ENCODE measurements around the gene MISP3. TPM values are rescaled to one million over a fixed set of nuclear protein-coding genes. Genes with fewer than 3 reads are reported as not detected.

MISP3 gene
- polyA plus RNA-seq, 1 donor from 2014 or later, result 8.2 TPM

DNA sequence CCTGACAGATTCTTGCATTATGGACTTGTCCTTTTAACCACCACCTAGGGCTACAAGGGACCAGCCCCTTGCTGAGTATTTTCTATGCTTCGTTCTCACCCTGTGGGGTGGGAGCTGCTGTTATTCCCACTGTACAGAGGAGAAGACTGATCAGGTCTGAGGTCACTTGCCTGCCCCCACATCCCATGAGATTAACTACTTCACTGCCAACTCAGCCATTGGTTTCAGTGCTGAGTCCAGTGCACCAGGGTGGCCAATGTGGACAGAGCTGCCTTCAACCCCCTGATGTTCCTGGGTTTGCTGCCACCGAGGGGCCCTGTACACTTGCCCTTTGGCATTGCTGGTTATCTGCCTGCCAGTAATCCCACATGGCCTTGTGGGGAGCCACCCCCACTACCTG, 38.1 kb downstream of the MISP3 start:
- Histone ChIP-seq H3K27ac (ENCODE audit: low read length) (no peak overlapping the region), H3K9me3 (ENCODE audit: low read length) (no peaks in the 10 kb centered on the region), H4K20me1 (ENCODE audit: insufficient read depth) (no peaks in the 10 kb centered on the region)

DNA sequence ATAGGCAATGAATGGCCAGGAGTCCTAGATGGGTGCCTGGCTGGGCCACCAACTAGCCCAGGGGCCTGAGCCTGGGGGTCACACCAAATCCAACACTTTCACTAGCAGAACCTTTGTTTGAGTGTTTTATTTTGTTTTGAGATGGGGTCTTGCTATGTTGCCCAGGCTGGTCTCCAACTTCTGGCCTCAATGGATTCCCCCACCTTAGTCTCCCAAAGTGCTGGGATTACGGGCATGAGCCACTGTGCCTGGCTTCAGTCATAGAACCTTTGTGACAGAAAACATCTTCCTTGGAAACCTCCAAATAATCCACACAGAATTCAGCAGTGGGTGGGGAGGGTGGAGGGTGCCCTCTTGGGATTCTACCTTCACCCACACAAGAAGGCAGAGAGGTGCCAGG, 38.9 kb downstream of the MISP3 start:
- H4K20me1 ChIP-seq (ENCODE audit: insufficient read depth), result no peaks in the 10 kb centered on the region
- H3K36me3 ChIP-seq (ENCODE audit: insufficient read depth, low read length), result no peaks in the 10 kb centered on the region
- H3K9me3 ChIP-seq (ENCODE audit: low read length), result no peaks in the 10 kb centered on the region
- peaks cover 22% of the 10 kb centered on the region for H3K79me2 ChIP-seq (replicated peaks; ENCODE audit: insufficient read depth, low read length)
- H3F3A ChIP-seq (ENCODE audit: insufficient read depth, low read length, poor library complexity, severe bottlenecking), result no peaks in the 10 kb centered on the region
- no peaks in the 10 kb centered on the region for H3K27me3 ChIP-seq (ENCODE audit: insufficient read depth, low read depth, low read length)
- H3K27ac ChIP-seq (ENCODE audit: low read length), result no peak overlapping the region
- TF ChIP-seq EZH2 (IDR thresholded peaks at IDR 0.05; ENCODE audit: borderline replicate concordance, insufficient read depth, low read length, poor library complexity, severe bottlenecking) (no peak), SMC3 (conservative IDR thresholded peaks at IDR 0.05; ENCODE audit: poor library complexity) (no peak), RAD21 (conservative IDR thresholded peaks at IDR 0.05) (no peak)
- TF ChIP-seq, protein P1, sequence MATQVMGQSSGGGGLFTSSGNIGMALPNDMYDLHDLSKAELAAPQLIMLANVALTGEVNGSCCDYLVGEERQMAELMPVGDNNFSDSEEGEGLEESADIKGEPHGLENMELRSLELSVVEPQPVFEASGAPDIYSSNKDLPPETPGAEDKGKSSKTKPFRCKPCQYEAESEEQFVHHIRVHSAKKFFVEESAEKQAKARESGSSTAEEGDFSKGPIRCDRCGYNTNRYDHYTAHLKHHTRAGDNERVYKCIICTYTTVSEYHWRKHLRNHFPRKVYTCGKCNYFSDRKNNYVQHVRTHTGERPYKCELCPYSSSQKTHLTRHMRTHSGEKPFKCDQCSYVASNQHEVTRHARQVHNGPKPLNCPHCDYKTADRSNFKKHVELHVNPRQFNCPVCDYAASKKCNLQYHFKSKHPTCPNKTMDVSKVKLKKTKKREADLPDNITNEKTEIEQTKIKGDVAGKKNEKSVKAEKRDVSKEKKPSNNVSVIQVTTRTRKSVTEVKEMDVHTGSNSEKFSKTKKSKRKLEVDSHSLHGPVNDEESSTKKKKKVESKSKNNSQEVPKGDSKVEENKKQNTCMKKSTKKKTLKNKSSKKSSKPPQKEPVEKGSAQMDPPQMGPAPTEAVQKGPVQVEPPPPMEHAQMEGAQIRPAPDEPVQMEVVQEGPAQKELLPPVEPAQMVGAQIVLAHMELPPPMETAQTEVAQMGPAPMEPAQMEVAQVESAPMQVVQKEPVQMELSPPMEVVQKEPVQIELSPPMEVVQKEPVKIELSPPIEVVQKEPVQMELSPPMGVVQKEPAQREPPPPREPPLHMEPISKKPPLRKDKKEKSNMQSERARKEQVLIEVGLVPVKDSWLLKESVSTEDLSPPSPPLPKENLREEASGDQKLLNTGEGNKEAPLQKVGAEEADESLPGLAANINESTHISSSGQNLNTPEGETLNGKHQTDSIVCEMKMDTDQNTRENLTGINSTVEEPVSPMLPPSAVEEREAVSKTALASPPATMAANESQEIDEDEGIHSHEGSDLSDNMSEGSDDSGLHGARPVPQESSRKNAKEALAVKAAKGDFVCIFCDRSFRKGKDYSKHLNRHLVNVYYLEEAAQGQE (IDR thresholded peaks at IDR 0.05; ENCODE audit: borderline replicate concordance), result no peak
- TF ChIP-seq, protein P2, sequence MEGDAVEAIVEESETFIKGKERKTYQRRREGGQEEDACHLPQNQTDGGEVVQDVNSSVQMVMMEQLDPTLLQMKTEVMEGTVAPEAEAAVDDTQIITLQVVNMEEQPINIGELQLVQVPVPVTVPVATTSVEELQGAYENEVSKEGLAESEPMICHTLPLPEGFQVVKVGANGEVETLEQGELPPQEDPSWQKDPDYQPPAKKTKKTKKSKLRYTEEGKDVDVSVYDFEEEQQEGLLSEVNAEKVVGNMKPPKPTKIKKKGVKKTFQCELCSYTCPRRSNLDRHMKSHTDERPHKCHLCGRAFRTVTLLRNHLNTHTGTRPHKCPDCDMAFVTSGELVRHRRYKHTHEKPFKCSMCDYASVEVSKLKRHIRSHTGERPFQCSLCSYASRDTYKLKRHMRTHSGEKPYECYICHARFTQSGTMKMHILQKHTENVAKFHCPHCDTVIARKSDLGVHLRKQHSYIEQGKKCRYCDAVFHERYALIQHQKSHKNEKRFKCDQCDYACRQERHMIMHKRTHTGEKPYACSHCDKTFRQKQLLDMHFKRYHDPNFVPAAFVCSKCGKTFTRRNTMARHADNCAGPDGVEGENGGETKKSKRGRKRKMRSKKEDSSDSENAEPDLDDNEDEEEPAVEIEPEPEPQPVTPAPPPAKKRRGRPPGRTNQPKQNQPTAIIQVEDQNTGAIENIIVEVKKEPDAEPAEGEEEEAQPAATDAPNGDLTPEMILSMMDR (IDR thresholded peaks at IDR 0.05; ENCODE audit: poor library complexity, severe bottlenecking), result no peak
- H2AFZ ChIP-seq (ENCODE audit: low read depth, low read length), result no peak overlapping the region
- no peak overlapping the region for H3K9ac ChIP-seq (ENCODE audit: low read length)
- H3K4me3 ChIP-seq (ENCODE audit: low read length), result no peak overlapping the region
- H3K9me2 ChIP-seq (ENCODE audit: insufficient read depth, low read length), result no peaks in the 10 kb centered on the region
- H3K4me2 ChIP-seq (ENCODE audit: low read length), result no peak overlapping the region

More for the DNA sequence above, 38.1 kb downstream of the MISP3 start:
- no peak overlapping the region for H2AFZ ChIP-seq (ENCODE audit: low read depth, low read length)
- H3K9me2 ChIP-seq (ENCODE audit: insufficient read depth, low read length), result no peaks in the 10 kb centered on the region
- TF ChIP-seq MXI1 (conservative IDR thresholded peaks at IDR 0.05; ENCODE audit: poor library complexity, severe bottlenecking) (no peak), TAF1 (IDR thresholded peaks at IDR 0.05; ENCODE audit: low read depth) (no peak), EP300 (conservative IDR thresholded peaks at IDR 0.05; ENCODE audit: poor library complexity, severe bottlenecking) (no peak), POLR2AphosphoS5 (IDR thresholded peaks at IDR 0.05) (no peak)
- TF ChIP-seq, protein P1 (IDR thresholded peaks at IDR 0.05; ENCODE audit: borderline replicate concordance), result no peak
- TF ChIP-seq, protein P2 (IDR thresholded peaks at IDR 0.05; ENCODE audit: poor library complexity, severe bottlenecking), result no peak
- H3K36me3 ChIP-seq (ENCODE audit: insufficient read depth, low read length), result no peaks in the 10 kb centered on the region
- H3K27me3 ChIP-seq (ENCODE audit: insufficient read depth, low read depth, low read length), result no peaks in the 10 kb centered on the region
- no peak overlapping the region for H3K4me2 ChIP-seq (ENCODE audit: low read length)
- H3K4me3 ChIP-seq (ENCODE audit: low read length), result no peak overlapping the region
- peaks cover 14% of the 10 kb centered on the region for H3K79me2 ChIP-seq (replicated peaks; ENCODE audit: insufficient read depth, low read length)
- no peak overlapping the region for H3K9ac ChIP-seq (ENCODE audit: low read length)
- H3F3A ChIP-seq (ENCODE audit: insufficient read depth, low read length, poor library complexity, severe bottlenecking), result no peaks in the 10 kb centered on the region

Data from neural cell (in vitro differentiated cells).